ENCODE measurements around the gene CDCA7. TPM values are rescaled to one million over a fixed set of nuclear protein-coding genes. Genes with fewer than 3 reads are reported as not detected.

Gene CDCA7
- total RNA-seq, 1 experiment from 2014 or later: 29.3 TPM

- CTCF ChIA-PET: interaction anchor here (0.6 kb wide), 1 partner anchor 697 kb away, joined by 4 read pairs; no protein-coding TSS in a partner anchor
These were observed 627 bp downstream of the CDCA7 start for GRCh38 chr2:173355132-173355865.

GRCh38 chr2:173355866-173356508 is 1.3 kb downstream of the CDCA7 start:
- peak overlapping the region; percentile 53 for H2AFZ ChIP-seq (ENCODE audit: low read length)
- peak overlapping the region; percentile 88 for H3K4me2 ChIP-seq (ENCODE audit: low read length)
- TF ChIP-seq EZH2 (IDR thresholded peaks at IDR 0.05; ENCODE audit: low read length, unreplicated experiment) (no peak), EZH2phosphoT487 (IDR thresholded peaks at IDR 0.05; ENCODE audit: borderline replicate concordance, low read length) (no peak), CTCF (conservative IDR thresholded peaks at IDR 0.05; ENCODE audit: low read depth, low read length) (no peak)
- H3K9me2 ChIP-seq (replicated peaks; ENCODE audit: low read length): no peaks in the 10 kb centered on the region
- peaks cover 17% of the 10 kb centered on the region; the same call in 1 of the 2 replicates for H4K20me1 ChIP-seq (ENCODE audit: low read length)
- H3K79me2 ChIP-seq (ENCODE audit: low read length): peaks cover 52% of the 10 kb centered on the region
- POLR2A ChIA-PET (ENCODE audit: unreplicated experiment): no interaction called here
- no peaks in the 10 kb centered on the region for H3F3A ChIP-seq (ENCODE audit: low read length, unreplicated experiment)
- peak overlapping the region; percentile 92 for H3K9ac ChIP-seq (ENCODE audit: low read length)
- no peak; the same call in 1 of the 2 replicates for ATAC-seq
- peaks cover 22% of the 10 kb centered on the region; the same call in 1 of the 2 replicates for H3K36me3 ChIP-seq (ENCODE audit: low read depth, low read length)
- no peaks in the 10 kb centered on the region for H3K9me3 ChIP-seq (ENCODE audit: low read length)
- no peak for DNase-seq
- no peak overlapping the region for H3K27ac ChIP-seq (ENCODE audit: low read length)
- peaks cover 20% of the 10 kb centered on the region for H3K4me1 ChIP-seq (ENCODE audit: insufficient read depth, low read length)
- CTCF ChIA-PET: no interaction called here
- BruUV-seq (replicated peaks): TSS peak; percentile 68
- intact Hi-C loops (cut with micrococcal nuclease): no loop called here
- no peaks in the 10 kb centered on the region for H3K27me3 ChIP-seq (ENCODE audit: low read length)
- peak overlapping the region; percentile 79 for H3K4me3 ChIP-seq (ENCODE audit: low read length)

More at GRCh38 chr2:173355132-173355865, 627 bp downstream of the CDCA7 start:
- Histone ChIP-seq H3K9me2 (replicated peaks; ENCODE audit: low read length) (no peaks in the 10 kb centered on the region), H4K20me1 (ENCODE audit: low read length) (peaks cover 17% of the 10 kb centered on the region; the same call in 1 of the 2 replicates), H3F3A (ENCODE audit: low read length, unreplicated experiment) (no peaks in the 10 kb centered on the region), H3K36me3 (ENCODE audit: low read depth, low read length) (peaks cover 19% of the 10 kb centered on the region; the same call in 1 of the 2 replicates), H3K4me3 (ENCODE audit: low read length) (peak overlapping the region; percentile 79), H3K4me1 (ENCODE audit: insufficient read depth, low read length) (peaks cover 20% of the 10 kb centered on the region), H3K9ac (ENCODE audit: low read length) (peak overlapping the region; percentile 92), H3K27ac (ENCODE audit: low read length) (peak overlapping the region; percentile 69), H2AFZ (ENCODE audit: low read length) (peak overlapping the region; percentile 92), H3K9me3 (ENCODE audit: low read length) (no peaks in the 10 kb centered on the region), H3K27me3 (ENCODE audit: low read length) (no peaks in the 10 kb centered on the region), H3K4me2 (ENCODE audit: low read length) (peak overlapping the region; percentile 88), H3K79me2 (ENCODE audit: low read length) (peaks cover 47% of the 10 kb centered on the region)
- intact Hi-C loops (cut with micrococcal nuclease): no loop called here
- no peak for TF ChIP-seq EZH2phosphoT487 (IDR thresholded peaks at IDR 0.05; ENCODE audit: borderline replicate concordance, low read length)
- TF ChIP-seq CTCF (conservative IDR thresholded peaks at IDR 0.05; ENCODE audit: low read depth, low read length): no peak
- TF ChIP-seq EZH2 (IDR thresholded peaks at IDR 0.05; ENCODE audit: low read length, unreplicated experiment): no peak
- POLR2A ChIA-PET (ENCODE audit: unreplicated experiment): no interaction called here
- BruUV-seq (replicated peaks): no TSS peak
- DNase-seq: peak; percentile 56
- ATAC-seq: peak; percentile 75

Data from PC-3 (cell line).